NCI-H526 treated with DMSO at 0.1 percent for 48 hours (cell line): Measurements from ENCODE around the gene LIPF.
"Not testable (repeated sequence)": the region's sequence is repeated elsewhere in the genome, so short reads cannot be mapped to it uniquely, and the experiment has no call there.

Source experiments
- DNase-seq: peaks from one replicate; lab custom pipeline; 2025; lab: John Stamatoyannopoulos, UW

LIPF gene, protein sequence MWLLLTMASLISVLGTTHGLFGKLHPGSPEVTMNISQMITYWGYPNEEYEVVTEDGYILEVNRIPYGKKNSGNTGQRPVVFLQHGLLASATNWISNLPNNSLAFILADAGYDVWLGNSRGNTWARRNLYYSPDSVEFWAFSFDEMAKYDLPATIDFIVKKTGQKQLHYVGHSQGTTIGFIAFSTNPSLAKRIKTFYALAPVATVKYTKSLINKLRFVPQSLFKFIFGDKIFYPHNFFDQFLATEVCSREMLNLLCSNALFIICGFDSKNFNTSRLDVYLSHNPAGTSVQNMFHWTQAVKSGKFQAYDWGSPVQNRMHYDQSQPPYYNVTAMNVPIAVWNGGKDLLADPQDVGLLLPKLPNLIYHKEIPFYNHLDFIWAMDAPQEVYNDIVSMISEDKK

DNA sequence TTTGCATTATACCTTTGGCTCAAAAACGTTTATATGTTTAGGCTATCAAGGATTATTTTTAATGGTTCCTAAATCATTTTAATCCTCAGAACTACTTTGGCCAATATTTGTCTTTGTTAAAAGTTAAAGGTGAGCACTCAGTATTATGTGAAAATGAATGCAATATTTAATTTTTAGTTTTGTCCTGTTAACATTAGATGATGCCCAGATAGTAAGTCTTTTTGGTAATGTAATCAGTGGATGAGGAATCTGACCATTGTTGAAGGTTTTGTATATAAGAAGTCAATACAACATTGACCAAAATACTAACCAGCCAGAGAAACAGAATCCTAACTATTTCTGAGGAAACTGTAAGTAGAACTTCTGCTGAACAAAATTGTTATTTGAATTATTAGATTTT lies at the start of gene LIPF:
Gene LIPF, plus strand, starts transcription at position 301 of the 400 bp plus-strand sequence. CDS start 2,856 bp downstream, outside the sequence.
- no peak for DNase-seq

GRCh38 chr10:88616250-88616977 lies 47.8 kb upstream of the LIPF start:
- DNase-seq, result no peak

- DNase-seq, result no peak
Measured at GRCh38 chr10:88617772-88618300, 46.4 kb upstream of the LIPF start.

DNA sequence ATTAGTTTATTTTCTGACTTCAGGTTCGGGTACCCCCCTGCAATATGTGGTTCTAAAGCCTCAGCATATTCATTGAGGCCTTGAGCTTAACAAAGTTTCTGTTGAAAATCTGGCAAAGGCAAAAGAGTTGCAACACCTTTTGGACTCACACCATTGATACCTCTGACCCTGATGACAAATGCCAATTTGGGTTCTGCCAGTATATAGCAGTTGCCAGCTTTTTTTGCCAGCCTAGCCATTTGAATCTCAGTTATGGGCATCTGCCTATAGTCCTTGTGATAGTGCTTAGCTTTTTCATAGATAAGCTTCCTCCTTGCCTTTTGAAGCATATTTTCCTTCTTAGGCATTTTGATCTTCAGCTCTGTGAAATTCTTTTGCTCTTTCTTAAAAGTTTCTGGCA lies 45.7 kb upstream of the LIPF start:
- no peak for DNase-seq

DNA sequence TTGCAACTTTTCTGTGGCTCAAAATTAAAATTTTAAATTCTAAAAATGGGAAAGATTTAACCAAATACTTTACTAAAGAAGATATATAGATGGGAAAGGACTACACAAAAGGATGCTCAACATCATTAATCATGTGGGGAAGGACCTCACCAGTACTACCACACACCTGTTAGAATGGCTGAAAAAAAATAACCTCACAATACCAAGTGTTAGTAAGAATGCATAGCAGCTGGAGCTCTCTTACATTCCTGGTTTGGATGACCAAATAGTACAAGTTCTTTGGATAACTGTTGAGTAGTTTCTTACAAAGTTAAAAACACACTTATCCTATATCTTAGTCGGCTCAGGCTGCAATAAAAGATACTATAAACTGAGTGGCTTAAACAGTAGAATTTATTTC lies 43.8 kb upstream of the LIPF start:
- no peak for DNase-seq

- no peak for DNase-seq
Measured at GRCh38 chr10:88623835-88624234, 40.4 kb upstream of the LIPF start.

DNA sequence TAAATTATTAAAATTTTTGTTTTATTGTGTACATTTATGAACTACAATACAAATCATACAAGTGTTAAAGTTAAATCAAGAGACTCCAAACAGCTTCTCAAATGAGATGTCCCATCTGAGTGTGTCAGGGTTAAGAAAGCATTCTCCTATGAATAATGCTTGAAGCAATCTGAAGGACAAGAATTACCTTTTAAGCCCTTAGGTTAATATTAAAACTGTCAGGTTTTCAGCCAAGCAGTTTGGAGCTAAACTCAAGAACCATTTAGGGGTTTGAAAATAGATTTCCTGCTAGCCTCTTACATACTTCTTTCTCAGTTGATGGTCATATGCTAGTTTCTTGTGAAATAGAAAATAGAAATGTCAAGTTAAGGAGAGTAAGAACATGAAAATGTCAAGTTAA lies 39.4 kb upstream of the LIPF start:
- no peak for DNase-seq

DNA sequence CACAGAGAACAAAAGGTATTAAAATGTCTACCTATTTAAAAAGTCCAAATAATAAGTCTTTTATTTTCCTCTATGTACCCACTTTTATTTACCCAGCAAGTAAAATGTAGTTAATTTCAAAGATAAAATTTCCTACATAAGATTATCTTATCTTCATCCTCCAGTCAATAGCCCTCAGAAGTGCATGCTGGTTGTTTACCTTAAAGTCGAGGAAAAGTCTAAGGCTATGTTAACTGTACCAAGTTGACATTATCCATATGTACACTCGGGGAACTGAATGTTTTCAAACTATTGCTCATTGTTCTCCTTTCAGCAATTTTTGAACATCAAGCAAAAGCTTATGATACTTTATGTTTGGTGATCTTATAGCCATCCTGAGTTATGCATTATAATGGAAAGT lies 24.1 kb upstream of the LIPF start:
- no peak for DNase-seq

- DNase-seq, result no peak
Measured at GRCh38 chr10:88642209-88642608, 22.0 kb upstream of the LIPF start.

- no peak for DNase-seq
Measured at GRCh38 chr10:88642963-88643362, 21.3 kb upstream of the LIPF start.

- no peak for DNase-seq
Measured at GRCh38 chr10:88647061-88647615, 17.1 kb upstream of the LIPF start.

DNA sequence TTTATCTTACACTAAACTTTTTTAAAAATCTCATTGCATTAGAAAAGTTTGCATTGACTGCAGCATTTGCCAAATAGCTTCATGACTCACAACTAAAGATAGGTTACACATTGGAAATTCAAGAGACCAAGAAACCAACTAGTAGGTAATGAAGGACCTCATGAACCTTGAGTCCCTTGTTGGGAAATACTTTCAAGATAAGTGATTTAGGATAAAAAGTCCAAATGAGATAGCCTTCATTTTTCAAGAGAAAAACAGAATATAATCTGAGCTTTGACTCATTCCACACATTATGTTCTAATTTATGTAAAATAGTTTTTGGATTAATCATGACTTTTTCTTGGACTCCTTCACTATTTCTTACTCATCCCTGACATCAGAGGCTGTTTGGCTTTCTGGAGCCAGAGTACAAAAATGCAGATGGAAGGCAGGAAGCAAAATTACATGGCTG lies 13.1 kb upstream of the LIPF start:
- DNase-seq, result no peak

DNA sequence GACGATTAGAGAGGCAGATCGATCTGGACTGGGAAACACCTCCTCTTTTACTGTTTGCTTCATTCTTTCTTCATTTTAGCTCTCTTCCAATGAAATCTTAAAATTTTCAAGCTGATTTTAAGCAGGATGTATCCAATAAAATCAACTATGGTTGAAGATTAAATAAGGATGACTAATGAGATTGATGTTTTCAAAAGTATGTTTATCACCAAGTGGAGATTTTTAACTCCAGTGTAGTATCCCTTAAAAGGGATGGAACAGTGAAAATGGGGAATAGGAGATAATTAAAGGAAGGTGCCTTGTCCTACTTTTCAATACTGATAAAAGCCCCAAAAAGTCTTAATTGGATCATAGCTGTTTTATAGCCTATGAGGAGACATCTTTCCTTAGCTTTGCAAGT lies 11.6 kb upstream of the LIPF start:
- DNase-seq, result no peak

DNA sequence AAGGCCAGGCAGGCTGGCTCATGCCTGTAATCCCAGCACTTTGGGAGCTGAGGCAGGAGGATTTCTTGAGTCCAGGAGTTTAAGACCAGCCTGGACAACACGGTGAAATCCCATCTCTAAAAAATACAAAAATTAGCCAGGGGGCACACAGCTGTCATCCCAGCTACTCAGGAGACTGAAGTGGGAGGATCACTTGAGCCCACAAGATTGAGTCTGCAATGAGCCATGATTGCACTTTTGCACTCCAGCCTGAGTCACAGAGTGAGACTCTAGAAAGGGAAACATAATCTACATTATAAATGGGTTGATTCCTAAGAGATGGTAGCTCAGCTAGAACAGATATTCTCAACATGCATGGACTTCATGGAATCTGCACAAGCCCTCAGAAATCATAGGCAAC lies 6.3 kb upstream of the LIPF start:
- DNase-seq, result no peak

DNA sequence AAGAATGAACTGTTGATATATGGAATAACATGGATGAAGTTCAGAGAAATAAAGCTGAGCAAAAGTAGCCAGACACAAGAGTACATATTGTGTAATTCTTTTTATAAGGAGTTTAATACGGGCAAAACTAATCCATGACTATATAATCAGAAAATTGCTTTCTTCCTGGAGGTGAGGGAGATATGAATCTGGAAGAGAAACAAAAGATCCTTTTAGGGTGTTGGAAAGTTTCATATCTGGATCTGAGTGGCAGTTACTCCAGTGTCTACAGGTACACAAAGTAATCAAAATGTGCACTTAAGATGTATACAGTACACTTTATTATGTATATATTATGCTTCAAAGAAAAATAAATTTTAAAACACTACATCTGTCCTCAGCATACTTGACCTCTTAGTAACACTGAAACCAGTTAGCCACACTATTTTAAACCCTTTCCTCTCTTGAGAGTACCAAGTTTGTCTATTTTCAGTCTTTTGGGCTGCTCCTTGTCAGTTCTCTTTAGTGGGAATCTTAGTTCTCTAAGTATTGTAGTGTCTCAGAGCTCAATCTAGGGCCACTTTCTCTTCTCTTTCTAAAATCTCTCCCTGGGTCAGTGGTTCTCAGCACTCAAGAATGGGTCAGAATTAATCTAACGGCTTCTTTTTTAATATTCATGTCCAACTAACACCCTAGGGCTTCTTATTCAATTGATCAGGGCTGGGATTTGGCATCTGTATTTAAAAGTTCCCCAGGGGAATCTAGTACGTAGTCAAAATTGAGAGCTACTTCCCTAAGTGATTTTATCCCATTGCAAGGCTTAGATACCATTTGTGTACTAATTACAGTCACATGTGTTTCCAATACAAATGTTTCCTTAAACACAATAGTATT lies 4.3 kb upstream of the LIPF start:
- DNase-seq, result no peak

- no peak for DNase-seq
Measured at GRCh38 chr10:88660598-88660884, 3.7 kb upstream of the LIPF start.

GRCh38 chr10:88661018-88661417 lies 3.2 kb upstream of the LIPF start:
- no peak for DNase-seq

DNA sequence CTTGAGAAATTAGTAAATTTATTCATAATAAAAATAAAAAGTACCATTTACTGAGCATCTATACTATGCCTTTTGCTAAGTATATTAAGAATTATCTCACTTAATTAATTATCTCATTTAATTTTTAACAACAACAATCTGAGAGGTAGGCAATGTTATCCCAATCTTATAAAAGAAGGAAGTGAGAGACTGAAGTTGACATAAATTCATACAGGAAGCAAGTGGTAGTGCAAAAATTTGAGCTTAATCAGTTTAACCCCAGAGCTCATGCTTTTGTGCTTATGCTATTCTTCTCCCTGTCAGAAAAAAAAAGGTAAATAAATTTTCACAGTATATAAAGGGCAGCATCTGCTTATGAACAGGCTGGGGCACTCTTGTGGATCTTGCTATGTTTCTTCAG lies 2.7 kb upstream of the LIPF start:
- DNase-seq, result no peak

DNA sequence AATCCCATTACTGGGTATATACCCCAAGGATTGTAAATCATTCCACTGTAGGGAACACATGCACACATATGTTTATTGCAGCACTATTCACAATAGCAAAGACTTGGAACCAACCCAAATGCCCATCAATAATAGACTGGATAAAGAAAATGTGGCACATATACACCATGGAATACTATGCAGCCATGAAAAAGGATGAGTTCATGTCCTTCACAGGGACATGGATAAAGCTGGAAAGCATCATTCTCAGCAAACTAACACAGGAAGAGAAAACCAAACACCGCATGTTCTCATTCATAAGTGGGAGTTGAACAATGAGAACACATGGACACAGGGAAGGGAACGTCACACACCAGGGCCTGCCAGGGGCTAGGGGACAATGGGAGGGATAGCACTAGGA lies 1.1 kb upstream of the LIPF start:
- DNase-seq, result not testable (repeated sequence)

GRCh38 chr10:88668465-88668864 lies 4.2 kb downstream of the LIPF start:
- no peak for DNase-seq

DNA sequence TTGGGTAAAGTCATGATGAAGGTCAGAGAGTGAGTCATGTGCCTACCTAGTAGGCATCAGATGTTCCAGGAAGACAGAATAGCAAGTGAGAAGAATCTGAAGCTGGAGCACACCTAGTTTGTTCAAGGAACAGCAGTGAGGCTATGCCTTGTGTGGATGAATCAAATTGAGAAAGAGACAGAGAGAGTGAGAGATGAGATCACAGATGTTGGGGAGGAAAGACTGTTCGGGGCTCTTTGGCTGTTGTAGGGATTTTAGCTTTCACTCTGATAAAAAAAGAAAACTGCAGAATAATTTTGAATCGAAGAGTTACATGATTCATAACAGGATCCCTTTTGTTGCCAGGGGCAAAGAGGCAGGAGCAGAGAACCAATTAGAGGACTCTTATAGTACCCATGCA lies 6.3 kb downstream of the LIPF start:
- no peak for DNase-seq

DNA sequence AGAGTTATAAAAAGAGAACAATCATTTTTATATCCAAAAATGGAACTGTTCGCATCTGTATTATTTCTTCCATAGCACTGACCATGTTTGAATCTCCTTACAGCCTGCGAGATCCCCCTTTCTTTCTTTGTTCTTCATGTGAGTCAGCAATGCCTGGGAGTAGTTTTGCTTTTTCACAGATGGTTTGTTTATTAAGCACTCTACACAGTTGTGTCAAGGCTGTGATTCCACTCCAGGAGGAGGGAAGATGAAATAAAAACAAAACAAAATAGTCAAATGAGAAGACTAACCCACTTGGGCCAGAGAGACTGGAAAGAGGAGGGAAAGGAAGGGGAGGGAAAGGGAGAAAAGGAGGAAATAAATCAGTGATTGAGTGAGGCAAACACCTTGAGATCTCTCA lies 7.8 kb downstream of the LIPF start:
- no peak for DNase-seq
